ELR (cell line): ENCODE data around the gene CD163.
"Not testable (repeated sequence)": the region's sequence is repeated elsewhere in the genome, so short reads cannot be mapped to it uniquely, and the experiment has no call there.

Experiments
- DNase-seq: peaks from one replicate; pipeline ENCODE4 v3.0.0-alpha.2; 2015; ENCODE audit warnings: low read depth

CD163 gene

GRCh38 chr12:7503686-7504415 is at the start of gene CD163:
TSS of gene CD163 (minus strand) at chr12:7503777. CDS start at chr12:7503690, 87 bp downstream.
- no peak for DNase-seq

- DNase-seq, result no peak
Measured at GRCh38 chr12:7542813-7543212, 39.2 kb upstream of the CD163 start.

GRCh38 chr12:7542046-7542445 is 38.5 kb upstream of the CD163 start:
- no peak for DNase-seq

- DNase-seq, result no peak
Measured at GRCh38 chr12:7514416-7514815, 10.8 kb upstream of the CD163 start.

GRCh38 chr12:7512553-7512952 is 9.0 kb upstream of the CD163 start:
- DNase-seq, result peak; percentile 87

GRCh38 chr12:7509793-7510470 is 6.4 kb upstream of the CD163 start:
- not testable (repeated sequence) for DNase-seq

GRCh38 chr12:7502612-7503011 is 965 bp downstream of the CD163 start:
- no peak for DNase-seq

- DNase-seq, result peak; percentile 42
Measured at GRCh38 chr12:7501031-7501588, 2.5 kb downstream of the CD163 start.

- DNase-seq, result no peak
Measured at GRCh38 chr12:7499636-7500035, 3.9 kb downstream of the CD163 start.

- DNase-seq, result peak; percentile 78
Measured at GRCh38 chr12:7498809-7499208, 4.8 kb downstream of the CD163 start.

- DNase-seq, result peak; percentile 53
Measured at GRCh38 chr12:7497661-7498060, 5.9 kb downstream of the CD163 start.

- DNase-seq, result no peak
Measured at GRCh38 chr12:7496451-7496850, 7.1 kb downstream of the CD163 start.

- DNase-seq, result no peak
Measured at GRCh38 chr12:7495136-7495535, 8.4 kb downstream of the CD163 start.

GRCh38 chr12:7493006-7493405 is 10.6 kb downstream of the CD163 start:
- no peak for DNase-seq

GRCh38 chr12:7486512-7486911 is 17.1 kb downstream of the CD163 start:
- no peak for DNase-seq

- no peak for DNase-seq
Measured at GRCh38 chr12:7485095-7485494, 18.5 kb downstream of the CD163 start.

GRCh38 chr12:7483343-7483742 is 20.2 kb downstream of the CD163 start:
- DNase-seq, result no peak

GRCh38 chr12:7479771-7480170 is 23.8 kb downstream of the CD163 start:
- DNase-seq, result no peak

- DNase-seq, result no peak
Measured at GRCh38 chr12:7472060-7472459, 31.5 kb downstream of the CD163 start.

GRCh38 chr12:7460375-7461259 is 43.0 kb downstream of the CD163 start:
- peak; percentile 67 for DNase-seq

- DNase-seq, result no peak
Measured at GRCh38 chr12:7459973-7460372, 43.6 kb downstream of the CD163 start.

GRCh38 chr12:7451756-7452155 is 51.8 kb downstream of the CD163 start:
- no peak for DNase-seq
